H1 (cell line): Measurements from ENCODE around the gene STK39. TPM values are rescaled to one million over a fixed set of nuclear protein-coding genes. Genes with fewer than 3 reads are reported as not detected.

Experiments
- CTCF ChIA-PET: fragments of 300-600 bp; sonication (Branson Sonifier 250); formaldehyde crosslinking; loops from one replicate; lab custom pipeline; 2021; ENCODE audit not compliant: partially characterized antibody; lab: Charles Lee
- POLR2A ChIA-PET: fragments of 300-600 bp; sonication (Branson Sonifier 250); formaldehyde crosslinking; loops from one replicate; lab custom pipeline; 2021; ENCODE audit warnings: inconsistent platforms; ENCODE audit not compliant: partially characterized antibody; lab: Charles Lee
- DNase-seq, 2 experiments: peaks; one replicate each; pipeline versions ENCODE4 v3.0.0 to v3.0.0-alpha.2; 2010 to 2022; ENCODE audit warnings: low spot score in 2 of 2, low read depth in 1 of 2, mixed read lengths in 1 of 2
- FAIRE-seq: peaks from 2 replicates; lab custom pipeline; 2011; peaks lifted over from hg19 to GRCh38; lab: Jason Lieb, UNC
- H2AFZ ChIP-seq: 2 replicates; pipeline ENCODE4 v1.8.1; 2012; ENCODE audit warnings: low read length, inconsistent platforms
- H2AK5ac ChIP-seq: 2 replicates; pipeline ENCODE4 v1.6.1; 2013; ENCODE audit warnings: low read depth, low read length
- H2BK120ac ChIP-seq: replicated peaks from 2 replicates; pipeline ENCODE3; 2013; ENCODE audit warnings: low read depth, low read length, inconsistent platforms
- H2BK12ac ChIP-seq: 2 replicates; pipeline ENCODE4 v1.6.1; 2013; ENCODE audit warnings: low read depth, low read length
- H2BK15ac ChIP-seq: 2 replicates; pipeline ENCODE4 v1.6.1; 2013; ENCODE audit warnings: low read length
- H2BK20ac ChIP-seq: 2 replicates; pipeline ENCODE4 v1.6.1; 2013; ENCODE audit warnings: low read length
- H2BK5ac ChIP-seq: 2 replicates; pipeline ENCODE4 v1.6.1; 2013; ENCODE audit warnings: low read depth, low read length
- H3K14ac ChIP-seq: 2 replicates; pipeline ENCODE4 v1.6.1; 2013; ENCODE audit warnings: inconsistent platforms; ENCODE audit not compliant: insufficient read length
- H3K18ac ChIP-seq: 2 replicates; pipeline ENCODE4 v1.6.1; 2013; ENCODE audit warnings: low read length; ENCODE audit errors: extremely low read depth
- H3K23ac ChIP-seq: 2 replicates; pipeline ENCODE4 v1.6.1; 2013; ENCODE audit warnings: inconsistent platforms; ENCODE audit not compliant: insufficient read length
- H3K23me2 ChIP-seq: 2 replicates; pipeline ENCODE4 v1.6.1; 2013; ENCODE audit warnings: low read depth, low read length
- H3K27ac ChIP-seq: 2 replicates; pipeline ENCODE4 v1.6.1; 2011; ENCODE audit warnings: low read depth, low read length, inconsistent platforms
- H3K27me3 ChIP-seq, 4 experiments: replicated peaks in 1 of 4; 1 replicate in 1 of 4; 2 replicates in 3 of 4; pipeline versions ENCODE4 v1.6.1 to v1.8.1; 2011 to 2013; ENCODE audit warnings: low read length in 3 of 4, mild to moderate bottlenecking in 3 of 4, inconsistent platforms in 2 of 4, mixed read lengths in 2 of 4, moderate library complexity in 1 of 4; ENCODE audit not compliant: control insufficient read depth in 3 of 4, insufficient read depth in 3 of 4; ENCODE audit errors: extremely low read depth in 1 of 4
- H3K36me3 ChIP-seq, 4 experiments: 2 replicates each; pipeline versions ENCODE4 v1.6.1 to v1.8.1; 2011 to 2013; ENCODE audit warnings: mild to moderate bottlenecking in 4 of 4, low read length in 3 of 4, moderate library complexity in 2 of 4, control low read depth in 1 of 4, inconsistent platforms in 1 of 4; ENCODE audit not compliant: insufficient read depth in 4 of 4, control insufficient read depth in 2 of 4
- H3K4ac ChIP-seq: replicated peaks from 2 replicates; pipeline ENCODE3; 2013; ENCODE audit warnings: low read length, low read depth, mixed read lengths, inconsistent platforms; ENCODE audit not compliant: insufficient read length
- H3K4me1 ChIP-seq, 4 experiments: replicated peaks in 1 of 4; 1 replicate in 1 of 4; 2 replicates in 3 of 4; pipeline versions ENCODE4 v1.6.1 to v1.8.1; 2011 to 2013; ENCODE audit warnings: low read length in 3 of 4, inconsistent platforms in 2 of 4, mixed read lengths in 1 of 4; ENCODE audit not compliant: insufficient read depth in 4 of 4, control insufficient read depth in 3 of 4
- H3K4me2 ChIP-seq, 2 experiments: 2 replicates each; pipeline versions ENCODE4 v1.6.1 to v1.8.1; 2011 to 2013; ENCODE audit warnings: low read depth in 2 of 2, low read length in 2 of 2, control low read depth in 1 of 2, inconsistent platforms in 1 of 2, mild to moderate bottlenecking in 1 of 2; ENCODE audit not compliant: insufficient read depth in 1 of 2
- H3K4me3 ChIP-seq, 4 experiments: fragments of 200-600, 300-600 bp in 1 of 4; sonication (generic), shearing (Covaris generic), sonication (Bioruptor Twin) in 1 of 4; 2 replicates each; pipeline versions ENCODE4 v1.5.1 to v1.8.1; 2011 to 2016; ENCODE audit warnings: low read length in 4 of 4, low read depth in 3 of 4, control low read depth in 2 of 4, inconsistent platforms in 2 of 4, mild to moderate bottlenecking in 2 of 4, mixed read lengths in 1 of 4, moderate library complexity in 1 of 4; ENCODE audit not compliant: insufficient read depth in 2 of 4; ENCODE audit errors: extremely low read depth in 1 of 4
- H3K56ac ChIP-seq: replicated peaks from 2 replicates; pipeline ENCODE3; 2013; ENCODE audit warnings: low read depth, mild to moderate bottlenecking, mixed read lengths, low read length, inconsistent platforms; ENCODE audit not compliant: insufficient read length
- H3K79me1 ChIP-seq: 2 replicates; pipeline ENCODE4 v1.6.1; 2013; ENCODE audit warnings: low read depth, low read length, control low read depth
- H3K79me2 ChIP-seq, 2 experiments: 2 replicates each; pipeline versions ENCODE4 v1.6.1 to v1.8.1; 2012 to 2013; ENCODE audit warnings: low read length in 2 of 2, mild to moderate bottlenecking in 2 of 2, inconsistent platforms in 1 of 2; ENCODE audit not compliant: insufficient read depth in 2 of 2, control insufficient read depth in 1 of 2
- H3K9ac ChIP-seq, 4 experiments: replicated peaks in 1 of 4; 1 replicate in 1 of 4; 2 replicates in 3 of 4; pipeline versions ENCODE4 v1.6.1 to v1.8.1; 2011 to 2013; ENCODE audit warnings: low read depth in 3 of 4, low read length in 3 of 4, control low read depth in 2 of 4, mild to moderate bottlenecking in 2 of 4, moderate library complexity in 2 of 4, inconsistent platforms in 1 of 4; ENCODE audit errors: extremely low read depth in 1 of 4
- H3K9me3 ChIP-seq, 2 experiments: 2 replicates each; pipeline versions ENCODE4 v1.6.1 to v1.8.1; 2012 to 2013; ENCODE audit warnings: mild to moderate bottlenecking in 2 of 2, moderate library complexity in 2 of 2, control low read depth in 1 of 2, inconsistent platforms in 1 of 2, low read depth in 1 of 2, low read length in 1 of 2, mixed read lengths in 1 of 2; ENCODE audit not compliant: insufficient read depth in 2 of 2
- H4K20me1 ChIP-seq, 2 experiments: replicated peaks in 1 of 2; 2 replicates each; pipeline versions ENCODE3 to v1.8.1; 2011 to 2013; ENCODE audit warnings: inconsistent platforms in 2 of 2, low read length in 2 of 2, mild to moderate bottlenecking in 1 of 2; ENCODE audit not compliant: insufficient read depth in 2 of 2, control insufficient read depth in 1 of 2
- H4K5ac ChIP-seq: 2 replicates; pipeline ENCODE4 v1.6.1; 2013; ENCODE audit warnings: low read length, low read depth, mixed read lengths, inconsistent platforms; ENCODE audit not compliant: insufficient read length
- H4K8ac ChIP-seq: 2 replicates; pipeline ENCODE4 v1.8.0; 2013; ENCODE audit warnings: mild to moderate bottlenecking, moderate library complexity, low read length, inconsistent platforms; ENCODE audit not compliant: insufficient read depth; ENCODE audit errors: extremely low read depth
- H4K91ac ChIP-seq: replicated peaks from 2 replicates; pipeline ENCODE3; 2013; ENCODE audit warnings: low read length, mixed read lengths, inconsistent platforms; ENCODE audit not compliant: insufficient read length
- WGBS, 2 experiments: shearing (Covaris generic) in 1 of 2; methylation state at CpG; one replicate each; pipeline versions ENCODE4 v1.1.6 to v1.1.7; 2013 to 2015; ENCODE audit warnings: low lambda C conversion rate in 2 of 2, mixed read lengths in 2 of 2, inconsistent platforms in 1 of 2, low coverage in 1 of 2, missing lambda C conversion rate in 1 of 2; ENCODE audit not compliant: insufficient replicate concordance in 2 of 2, insufficient coverage in 1 of 2, insufficient read length in 1 of 2; ENCODE audit errors: extremely low coverage in 1 of 2, missing lambda C conversion rate in 1 of 2; 5-methylcytosine and 5-hydroxymethylcytosine counted together
- polyA plus RNA-seq, 7 experiments: library from polyadenylated mRNA; depleted of rRNA in 3 of 7; stranded (reverse) in 5 of 7; unstranded in 2 of 7; fragments of >200 nt in 5 of 7; fragments of 200-250 nt in 2 of 7; gene quantifications; 1 replicate in 5 of 7; 2 replicates in 1 of 7; 4 replicates in 1 of 7; pipeline versions ENCODE4 v1.2.1 to v1.2.3, GENCODE V29; 2011 to 2013; ENCODE audit warnings: missing spikeins in 2 of 7, mixed read lengths in 2 of 7
- total RNA-seq: library from RNA; stranded (reverse); fragmentation: NEBNext Ultra II Directional; extraction: Animal tissue kit (Norgen Biotek cat#: 25700); gene quantifications from 2 replicates; pipeline ENCODE4 v1.2.1, GENCODE V29; 2021

Gene STK39
- total and polyA plus RNA-seq, 2 of the 8 experiments (the other 6 are each of a cell fraction or from before 2014, with no cell fraction given) = 13.7 to 23.8 TPM

GRCh38 chr2:167986223-167986622, 261.2 kb downstream of the STK39 start:
- no peak overlapping the region for H3K4me2 ChIP-seq
- H2BK20ac ChIP-seq = no peak overlapping the region
- H3K18ac ChIP-seq = no peak overlapping the region
- no peak overlapping the region for H3K4ac ChIP-seq
- FAIRE-seq (no peak), DNase-seq (no peak)
- H3K4me1 ChIP-seq = peaks cover 0 to 11% (median 3%) of the 10 kb centered on the region in 4 experiments; a peak in 3 of 7 replicates
- no peak overlapping the region for H2BK5ac ChIP-seq
- H3K27ac ChIP-seq = no peak overlapping the region
- H3K79me1 ChIP-seq = no peaks in the 10 kb centered on the region
- H3K79me2 ChIP-seq = no peaks in the 10 kb centered on the region
- H3K14ac ChIP-seq = no peak overlapping the region
- no peak overlapping the region for H3K23ac ChIP-seq
- H4K5ac ChIP-seq = no peak overlapping the region
- H3K9me3 ChIP-seq = no peaks in the 10 kb centered on the region
- ChIA-PET CTCF (interaction anchor here (1.1 to 1.7 kb wide), 4 partner anchors 38 to 88 kb away, joined by 3 to 4 read pairs (median 3); no protein-coding TSS in a partner anchor), POLR2A (no interaction called here)
- no peak overlapping the region for H2AFZ ChIP-seq
- WGBS, 2 experiments = 77% methylated on average over 2 of the region's 2 CpGs; no CpG with 5 or more reads in 1 of the 2 experiments
- H2BK12ac ChIP-seq = no peak overlapping the region
- H3K23me2 ChIP-seq = no peaks in the 10 kb centered on the region
- no peak overlapping the region for H2AK5ac ChIP-seq
- no peak overlapping the region for H2BK120ac ChIP-seq
- no peak overlapping the region for H4K8ac ChIP-seq
- H4K20me1 ChIP-seq = no peaks in the 10 kb centered on the region
- no peak overlapping the region for H3K4me3 ChIP-seq
- no peak overlapping the region for H3K9ac ChIP-seq
- no peaks in the 10 kb centered on the region for H3K27me3 ChIP-seq
- H2BK15ac ChIP-seq = no peak overlapping the region
- no peak overlapping the region for H4K91ac ChIP-seq
- no peaks in the 10 kb centered on the region for H3K36me3 ChIP-seq
- H3K56ac ChIP-seq = no peak overlapping the region
